GM18505 (cell line): Measurements from ENCODE around the gene TXLNB.

Experiments
- ATAC-seq: cut with Tn5 transposase; IDR thresholded peaks from one replicate; pipeline ENCODE4 v1.9.1; 2021; ENCODE audit not compliant: unreplicated experiment
- POLR2A ChIP-seq: IDR thresholded peaks from 4 replicates; pipeline ENCODE4 v1.6.1; 2011; ENCODE audit warnings: borderline replicate concordance; ENCODE audit not compliant: insufficient read depth, insufficient read length; ENCODE audit errors: extremely low read depth

The TXLNB gene

GRCh38 chr6:139291813-139292619 is at the start of gene TXLNB:
TSS of gene TXLNB (minus strand) at chr6:139291998. CDS start at chr6:139288899, 3,099 bp downstream.
- peak; percentile 68 for ATAC-seq
- no peak for TF ChIP-seq POLR2A

- ATAC-seq, result no peak
- TF ChIP-seq POLR2A, result no peak
These were observed 49.3 kb upstream of the TXLNB start for GRCh38 chr6:139341060-139341459.

GRCh38 chr6:139338795-139339194 is 47.0 kb upstream of the TXLNB start:
- no peak for ATAC-seq
- no peak for TF ChIP-seq POLR2A

GRCh38 chr6:139337830-139338229 is 46.0 kb upstream of the TXLNB start:
- no peak for ATAC-seq
- no peak for TF ChIP-seq POLR2A

GRCh38 chr6:139337001-139337400 is 45.2 kb upstream of the TXLNB start:
- no peak for TF ChIP-seq POLR2A
- ATAC-seq, result no peak

- TF ChIP-seq POLR2A, result no peak
- no peak for ATAC-seq
These were observed 44.7 kb upstream of the TXLNB start for GRCh38 chr6:139336488-139336887.

- no peak for TF ChIP-seq POLR2A
- no peak for ATAC-seq
These were observed 43.8 kb upstream of the TXLNB start for GRCh38 chr6:139335447-139336210.

- no peak for TF ChIP-seq POLR2A
- no peak for ATAC-seq
These were observed 43.1 kb upstream of the TXLNB start for GRCh38 chr6:139334806-139335446.

GRCh38 chr6:139330826-139331500 is 39.2 kb upstream of the TXLNB start:
- no peak for TF ChIP-seq POLR2A
- ATAC-seq, result no peak

GRCh38 chr6:139330306-139330705 is 38.5 kb upstream of the TXLNB start:
- no peak for TF ChIP-seq POLR2A

GRCh38 chr6:139329224-139329623 is 37.4 kb upstream of the TXLNB start:
- no peak for TF ChIP-seq POLR2A
- no peak for ATAC-seq

More at GRCh38 chr6:139330306-139330705, 38.5 kb upstream of the TXLNB start:
- ATAC-seq, result no peak

GRCh38 chr6:139327038-139327437 is 35.2 kb upstream of the TXLNB start:
- ATAC-seq, result peak; percentile 57

GRCh38 chr6:139325686-139326085 is 33.9 kb upstream of the TXLNB start:
- no peak for TF ChIP-seq POLR2A
- ATAC-seq, result no peak

More at GRCh38 chr6:139327038-139327437, 35.2 kb upstream of the TXLNB start:
- TF ChIP-seq POLR2A, result no peak
